ENCODE measurements around the gene RNF169.

The RNF169 gene

DNA sequence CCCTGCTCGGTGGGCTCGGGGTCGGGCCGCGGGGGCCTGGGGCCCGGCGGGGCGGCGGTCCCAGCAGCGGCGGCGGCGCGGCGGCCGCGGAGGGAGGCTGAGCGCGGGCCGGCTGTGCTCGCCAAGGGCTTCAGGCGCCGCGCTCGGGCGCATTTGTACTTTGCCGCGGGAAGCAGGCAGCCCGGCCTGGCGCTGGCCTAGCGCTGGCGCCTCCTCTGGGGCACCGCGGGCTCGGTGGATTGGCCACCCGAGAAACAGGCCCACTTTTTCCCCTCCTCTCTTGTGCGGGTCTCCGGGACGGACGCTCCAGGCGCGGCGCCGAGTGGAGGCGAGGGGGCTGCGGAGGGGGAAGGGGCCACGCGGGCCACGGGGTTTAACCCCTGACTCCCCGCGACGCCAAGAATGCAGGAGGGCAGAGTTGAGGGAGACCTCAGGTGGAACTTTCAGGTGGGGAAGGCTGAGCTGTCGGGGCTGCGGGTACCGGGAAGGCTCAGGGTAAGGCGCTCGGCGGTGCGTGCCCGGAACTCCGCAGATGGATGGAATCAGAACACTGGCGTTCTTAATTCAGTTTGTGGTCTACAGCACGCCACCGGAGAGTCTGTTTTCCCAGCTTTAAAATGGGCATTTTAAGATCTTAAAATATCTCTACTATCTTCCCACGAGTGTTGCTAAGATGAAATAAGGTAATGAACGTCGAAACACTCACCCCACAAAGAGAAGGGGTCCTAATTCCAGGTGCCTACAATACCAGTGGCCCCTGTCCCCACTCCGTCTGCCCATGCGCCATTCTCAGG lies 17.2 kb upstream of the RNF169 start, which contains the start of gene CHRDL2:
Gene CHRDL2 (minus strand): TSS at position 126 of the 794 bp plus-strand sequence. CDS start 538 bp downstream, outside the sequence.
- TF ChIP-seq, protein P1, sequence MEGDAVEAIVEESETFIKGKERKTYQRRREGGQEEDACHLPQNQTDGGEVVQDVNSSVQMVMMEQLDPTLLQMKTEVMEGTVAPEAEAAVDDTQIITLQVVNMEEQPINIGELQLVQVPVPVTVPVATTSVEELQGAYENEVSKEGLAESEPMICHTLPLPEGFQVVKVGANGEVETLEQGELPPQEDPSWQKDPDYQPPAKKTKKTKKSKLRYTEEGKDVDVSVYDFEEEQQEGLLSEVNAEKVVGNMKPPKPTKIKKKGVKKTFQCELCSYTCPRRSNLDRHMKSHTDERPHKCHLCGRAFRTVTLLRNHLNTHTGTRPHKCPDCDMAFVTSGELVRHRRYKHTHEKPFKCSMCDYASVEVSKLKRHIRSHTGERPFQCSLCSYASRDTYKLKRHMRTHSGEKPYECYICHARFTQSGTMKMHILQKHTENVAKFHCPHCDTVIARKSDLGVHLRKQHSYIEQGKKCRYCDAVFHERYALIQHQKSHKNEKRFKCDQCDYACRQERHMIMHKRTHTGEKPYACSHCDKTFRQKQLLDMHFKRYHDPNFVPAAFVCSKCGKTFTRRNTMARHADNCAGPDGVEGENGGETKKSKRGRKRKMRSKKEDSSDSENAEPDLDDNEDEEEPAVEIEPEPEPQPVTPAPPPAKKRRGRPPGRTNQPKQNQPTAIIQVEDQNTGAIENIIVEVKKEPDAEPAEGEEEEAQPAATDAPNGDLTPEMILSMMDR (IDR thresholded peaks at IDR 0.05; ENCODE audit: unreplicated experiment in 3 of 3), result no peak
- Mint-ChIP-seq H3K9me3 (no peaks in the 10 kb centered on the region), H3K4me1 (peaks cover 13% of the 10 kb centered on the region), H3K4me3 (peak within 1 kb of the TSS; percentile 74 to 84 (median 83)), H3K36me3 (ENCODE audit: low read depth) (no peaks in the 10 kb centered on the region), H3K27me3 (ENCODE audit: low read depth) (peaks cover 80% of the 10 kb centered on the region), H3K27ac (no peak within 1 kb of the TSS)

DNA sequence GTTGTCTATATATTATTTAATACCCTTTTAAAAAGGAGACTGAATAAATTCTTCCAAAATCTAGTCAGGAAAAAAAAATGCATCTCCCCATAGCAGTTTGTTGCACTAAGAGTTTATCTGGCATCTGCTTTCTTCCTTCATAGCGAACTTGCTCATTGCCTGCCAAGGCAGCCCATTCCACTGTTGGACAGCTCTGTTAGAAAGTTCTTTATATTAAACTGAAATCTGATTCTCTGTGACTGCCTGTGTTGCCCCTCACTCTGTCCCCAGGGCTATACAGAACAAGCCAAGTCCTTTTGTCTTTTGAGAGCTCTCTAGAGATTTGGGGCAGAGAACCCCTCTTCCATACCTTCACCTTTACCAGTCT lies 14.1 kb upstream of the RNF169 start:
- Mint-ChIP-seq H3K27me3 (ENCODE audit: low read depth) (peaks cover 53% of the 10 kb centered on the region), H3K27ac (no peak overlapping the region), H3K36me3 (ENCODE audit: low read depth) (no peaks in the 10 kb centered on the region), H3K9me3 (no peaks in the 10 kb centered on the region), H3K4me3 (peak overlapping the region in 2 of 3 experiments; percentile 21 to 29), H3K4me1 (peaks cover 11% of the 10 kb centered on the region)
- TF ChIP-seq, protein P1 (IDR thresholded peaks at IDR 0.05; ENCODE audit: unreplicated experiment in 3 of 3), result no peak

DNA sequence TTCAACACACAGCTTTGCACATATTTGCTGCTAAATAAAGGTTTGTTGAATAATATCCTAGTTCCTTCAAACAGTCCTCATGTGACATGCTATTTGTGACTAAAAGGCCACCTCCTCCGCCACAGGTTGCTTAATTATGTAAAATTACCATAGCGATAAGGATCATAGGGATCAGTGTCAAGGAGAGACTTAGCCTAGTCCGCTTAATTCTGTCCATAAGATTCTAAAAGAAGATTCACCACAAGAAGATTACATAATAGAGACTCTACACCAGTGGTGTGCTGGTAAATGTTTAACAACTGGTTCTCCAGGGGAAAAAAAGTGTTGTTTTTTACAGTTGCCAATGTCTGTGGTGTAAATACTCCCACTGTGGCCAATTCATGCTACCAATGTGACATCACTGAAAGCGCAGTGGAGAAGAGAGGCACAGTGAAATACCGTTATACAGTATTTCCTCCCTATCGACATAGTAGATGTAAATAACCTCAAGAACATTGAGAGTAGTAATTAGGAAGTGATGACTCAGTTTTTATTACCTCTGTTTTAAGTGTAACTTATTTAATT lies 13.2 kb upstream of the RNF169 start:
- H3K9me3 Mint-ChIP-seq, result peaks cover 3% of the 10 kb centered on the region
- peaks cover 48% of the 10 kb centered on the region for H3K27me3 Mint-ChIP-seq (ENCODE audit: low read depth)
- no peak overlapping the region for H3K27ac Mint-ChIP-seq
- TF ChIP-seq, protein P1 (IDR thresholded peaks at IDR 0.05; ENCODE audit: unreplicated experiment in 3 of 3), result no peak
- H3K4me1 Mint-ChIP-seq, result peaks cover 11% of the 10 kb centered on the region
- H3K36me3 Mint-ChIP-seq (ENCODE audit: low read depth), result no peaks in the 10 kb centered on the region
- H3K4me3 Mint-ChIP-seq, result no peak overlapping the region

DNA sequence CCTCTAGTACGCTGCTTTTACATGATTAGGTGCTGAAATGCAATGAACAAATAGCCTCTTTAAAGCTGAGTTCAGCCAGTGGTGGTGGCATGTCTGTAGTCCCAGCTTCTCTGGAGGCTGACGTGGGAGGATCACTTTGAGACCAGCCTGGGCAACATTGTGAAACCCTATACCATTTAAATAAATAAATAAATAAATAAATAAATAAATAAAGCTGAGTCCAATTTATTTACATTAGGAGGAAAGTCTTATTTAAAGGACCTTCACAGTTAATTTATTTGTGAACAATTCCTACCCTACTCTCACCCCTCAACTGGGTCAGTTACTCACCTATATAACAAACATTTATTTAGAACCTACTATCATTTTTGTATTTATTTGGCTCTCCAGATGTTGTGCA lies 12.6 kb upstream of the RNF169 start:
- H3K27me3 Mint-ChIP-seq (ENCODE audit: low read depth), result peaks cover 42% of the 10 kb centered on the region
- no peak overlapping the region for H3K27ac Mint-ChIP-seq
- H3K4me3 Mint-ChIP-seq, result no peak overlapping the region
- peaks cover 3% of the 10 kb centered on the region for H3K9me3 Mint-ChIP-seq
- no peaks in the 10 kb centered on the region for H3K36me3 Mint-ChIP-seq (ENCODE audit: low read depth)
- peaks cover 11% of the 10 kb centered on the region for H3K4me1 Mint-ChIP-seq
- TF ChIP-seq, protein P1 (IDR thresholded peaks at IDR 0.05; ENCODE audit: unreplicated experiment in 3 of 3), result no peak

DNA sequence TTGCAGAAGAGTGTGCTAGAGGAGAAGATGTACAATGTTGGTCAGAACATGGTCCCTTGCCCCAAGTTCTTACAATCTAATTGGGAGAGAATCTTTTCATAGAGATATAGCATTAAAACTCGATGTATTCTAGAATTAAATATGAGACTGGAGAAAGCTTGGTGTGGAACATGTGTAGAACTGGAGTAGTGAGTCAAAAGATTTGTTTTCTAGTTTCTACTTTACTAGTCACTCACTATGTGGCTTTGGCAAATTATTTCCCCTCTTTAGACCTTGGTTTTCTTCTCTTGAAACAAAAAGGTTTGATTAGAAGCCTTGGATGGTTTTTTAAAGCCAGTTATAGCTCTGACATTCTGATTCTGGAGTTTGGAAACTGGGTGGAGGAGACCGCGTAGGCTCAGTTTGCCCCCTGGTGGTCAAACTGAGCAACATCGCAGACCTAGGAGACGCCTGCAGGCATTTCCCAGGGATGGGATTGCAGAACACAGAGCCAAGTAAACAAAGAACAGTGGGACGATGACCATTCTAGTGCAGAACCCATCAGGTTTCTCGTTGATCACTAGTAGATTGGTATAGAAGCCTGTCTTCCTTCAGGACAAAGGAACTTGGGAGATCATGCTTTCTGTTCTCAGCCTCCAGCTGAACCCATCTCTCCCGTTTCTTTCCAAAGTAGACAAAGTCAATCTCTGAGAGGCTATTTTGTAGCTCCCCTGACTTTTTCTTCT lies 8.9 kb upstream of the RNF169 start:
- Mint-ChIP-seq H3K4me3 (no peak overlapping the region), H3K36me3 (ENCODE audit: low read depth) (no peaks in the 10 kb centered on the region), H3K4me1 (peaks cover 7% of the 10 kb centered on the region), H3K9me3 (peaks cover 3% of the 10 kb centered on the region), H3K27me3 (ENCODE audit: low read depth) (peaks cover 12% of the 10 kb centered on the region), H3K27ac (no peak overlapping the region)
- TF ChIP-seq, protein P1 (IDR thresholded peaks at IDR 0.05; ENCODE audit: unreplicated experiment in 3 of 3), result peak; percentile 70 to 78 (median 77)
